ENCODE results near the gene BORCS5.
"Not testable (repeated sequence)": the region's sequence is repeated elsewhere in the genome, so short reads cannot be mapped to it uniquely, and the experiment has no call there.

BORCS5 gene

GRCh38 chr12:12356896-12357718 lies at the start of gene BORCS5:
Gene BORCS5, plus strand, starts transcription at chr12:12357078. Its CDS starts 374 bp downstream, at chr12:12357452.
- peak; percentile 96 for DNase-seq (ENCODE audit: low read depth, low spot score)

GRCh38 chr12:12310695-12311094 lies 46.2 kb upstream of the BORCS5 start:
- DNase-seq (ENCODE audit: low read depth, low spot score) = not testable (repeated sequence)

- no peak for DNase-seq (ENCODE audit: low read depth, low spot score)
Observed at GRCh38 chr12:12315838-12316237, 41.0 kb upstream of the BORCS5 start.

- DNase-seq (ENCODE audit: low read depth, low spot score) = peak; percentile 57
Observed at GRCh38 chr12:12319451-12320183, 37.3 kb upstream of the BORCS5 start.

GRCh38 chr12:12323118-12323517 lies 33.8 kb upstream of the BORCS5 start:
- no peak for DNase-seq (ENCODE audit: low read depth, low spot score)

GRCh38 chr12:12323591-12323990 lies 33.3 kb upstream of the BORCS5 start:
- DNase-seq (ENCODE audit: low read depth, low spot score) = no peak

GRCh38 chr12:12326262-12326661 lies 30.6 kb upstream of the BORCS5 start:
- DNase-seq (ENCODE audit: low read depth, low spot score) = no peak

- peak; percentile 71 for DNase-seq (ENCODE audit: low read depth, low spot score)
Observed at GRCh38 chr12:12327802-12328201, 29.1 kb upstream of the BORCS5 start.

- DNase-seq (ENCODE audit: low read depth, low spot score) = peak; percentile 27
Observed at GRCh38 chr12:12331244-12331771, 25.6 kb upstream of the BORCS5 start.

- DNase-seq (ENCODE audit: low read depth, low spot score) = no peak
Observed at GRCh38 chr12:12331896-12332295, 25.0 kb upstream of the BORCS5 start.

GRCh38 chr12:12333407-12334366 lies 23.2 kb upstream of the BORCS5 start:
- DNase-seq (ENCODE audit: low read depth, low spot score) = peak; percentile 65

GRCh38 chr12:12334367-12335040 lies 22.4 kb upstream of the BORCS5 start:
- peak; percentile 60 for DNase-seq (ENCODE audit: low read depth, low spot score)

GRCh38 chr12:12336049-12336411 lies 20.8 kb upstream of the BORCS5 start:
- DNase-seq (ENCODE audit: low read depth, low spot score) = peak; percentile 65

GRCh38 chr12:12336511-12336910 lies 20.4 kb upstream of the BORCS5 start:
- no peak for DNase-seq (ENCODE audit: low read depth, low spot score)

GRCh38 chr12:12338527-12339168 lies 18.2 kb upstream of the BORCS5 start:
- DNase-seq (ENCODE audit: low read depth, low spot score) = peak; percentile 57

GRCh38 chr12:12349711-12350665 lies 6.9 kb upstream of the BORCS5 start, which contains the start of gene MANSC1:
Gene MANSC1, minus strand, starts transcription at chr12:12350242. Its CDS starts 6,928 bp downstream, at chr12:12343314.
- DNase-seq (ENCODE audit: low read depth, low spot score) = peak; percentile 55

- peak; percentile 18 for DNase-seq (ENCODE audit: low read depth, low spot score)
Observed at GRCh38 chr12:12350868-12351463, 5.9 kb upstream of the BORCS5 start.

- not testable (repeated sequence) for DNase-seq (ENCODE audit: low read depth, low spot score)
Observed at GRCh38 chr12:12351468-12352185, 5.3 kb upstream of the BORCS5 start.

Data from astrocyte of the hippocampus (primary cell).